Left ventricle myocardium superior (tissue), 1 donor: ENCODE data around the gene CCDC71. TPM values are rescaled to one million over a fixed set of nuclear protein-coding genes. Genes with fewer than 3 reads are reported as not detected.

Experiments
- ATAC-seq: fragments of 200-7000 bp; cut with Tn5 transposase; one replicate; pipeline ENCODE4 v1.9.1; 2020; ENCODE audit warnings: mild to moderate bottlenecking, moderate library complexity
- DNase-seq: peaks from one replicate; pipeline ENCODE4 v3.0.0-alpha.2; 2020
- intact Hi-C: fragments of 100-400 bp; cut with micrococcal nuclease; formaldehyde crosslinking; loops from one replicate; pipeline ENCODE4 v1.11.0; 2022
- total RNA-seq: library from RNA; stranded (reverse); fragmentation: NEBNext Ultra II Directional; extraction: Animal tissue kit (Norgen Biotek cat#: 25700); gene quantifications from one replicate; pipeline ENCODE4 v1.2.1, GENCODE V29; 2021
- donor health status: DM: no; HTN: yes; CAD: no; lungs with severe emphysema.

Gene CCDC71
- total RNA-seq, 1 donor from 2014 or later: 10.2 TPM

- DNase-seq: no peak
- no peak for ATAC-seq
- intact Hi-C loops: no loop called here
These were observed 31.5 kb downstream of the CCDC71 start for GRCh38 chr3:49134471-49135265.

DNA sequence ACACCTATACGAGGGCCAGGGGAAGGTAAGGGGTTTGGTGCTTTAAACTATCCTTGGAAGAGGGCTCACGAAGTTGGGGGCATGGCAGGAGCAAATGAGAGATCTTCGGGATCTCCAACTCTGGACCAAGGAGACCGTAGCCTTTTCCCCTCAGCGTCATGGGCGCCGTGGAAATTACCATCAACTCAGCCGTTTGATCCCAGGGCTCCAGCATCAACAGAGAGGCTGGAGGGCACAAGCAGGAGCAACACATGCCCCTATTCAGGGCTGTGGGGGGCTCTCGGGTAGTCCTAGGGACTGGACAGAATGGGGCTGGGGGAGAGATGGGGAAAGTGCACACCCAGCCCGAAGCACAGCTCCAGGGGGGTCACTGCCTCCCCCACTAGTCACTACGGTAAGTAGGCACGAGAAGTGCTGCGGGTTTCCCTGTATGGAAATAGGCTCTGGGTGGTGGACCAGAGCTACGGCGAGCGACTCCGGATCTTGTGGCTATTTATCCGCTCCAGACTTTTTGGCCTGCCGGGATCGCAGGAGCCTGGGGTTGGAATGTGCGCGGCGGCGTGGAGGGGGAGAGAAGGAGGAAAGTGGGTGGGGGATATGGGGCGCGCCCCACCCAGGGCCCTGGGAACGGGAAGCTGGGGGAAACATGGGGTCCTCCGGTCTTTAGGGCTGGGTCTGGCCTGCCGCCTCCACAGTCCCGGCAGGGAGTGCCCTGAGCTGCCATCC lies 32.7 kb downstream of the CCDC71 start:
- peak; percentile 92 for DNase-seq
- peak; percentile 87 for ATAC-seq
- intact Hi-C loops: no loop called here

DNA sequence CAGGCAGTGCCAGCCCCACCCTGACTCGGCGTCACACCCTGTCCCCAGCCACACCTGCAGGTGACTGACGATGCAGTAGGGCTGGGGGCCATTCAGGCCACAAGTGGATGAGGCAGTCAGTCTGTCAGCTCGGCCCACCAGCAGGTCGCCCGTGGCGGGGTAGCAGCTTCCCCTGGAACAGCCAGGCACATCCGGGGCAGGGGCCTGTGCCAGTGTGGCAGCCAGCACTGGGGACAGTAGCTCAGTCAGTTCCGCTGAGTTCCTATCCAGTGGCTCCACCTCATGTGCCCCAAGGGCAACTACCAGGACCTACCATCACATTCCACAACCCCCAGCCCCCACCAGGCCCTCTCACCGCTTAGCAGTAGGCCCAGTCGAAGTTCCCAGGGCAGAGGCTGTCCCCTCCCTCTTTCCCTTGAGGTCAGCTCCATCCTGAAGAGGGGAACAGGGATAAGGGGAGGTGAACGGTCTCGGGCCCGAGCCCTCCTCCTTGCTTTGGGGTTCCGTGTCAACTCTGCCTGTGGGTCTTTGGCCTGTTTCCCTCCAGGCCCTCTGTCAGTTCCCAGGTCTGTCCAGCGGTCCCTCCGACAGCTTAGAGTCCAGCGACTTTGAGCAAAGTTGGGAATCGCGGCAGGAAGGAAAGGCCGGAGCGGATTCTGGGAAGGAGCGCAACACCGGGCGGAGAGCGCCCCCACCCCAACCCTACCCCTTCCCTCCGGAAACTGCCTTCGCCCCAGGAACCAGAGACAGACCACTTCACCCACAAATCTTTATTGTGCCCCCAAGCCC lies 33.5 kb downstream of the CCDC71 start, which contains the start of gene LAMB2:
Gene LAMB2, minus strand, starts transcription at position 614 of the 789 bp plus-strand sequence. Its CDS starts 183 bp downstream, at position 431.
- DNase-seq (peak; percentile 86), ATAC-seq (peak; percentile 86)
- intact Hi-C loops: no loop called here

DNA sequence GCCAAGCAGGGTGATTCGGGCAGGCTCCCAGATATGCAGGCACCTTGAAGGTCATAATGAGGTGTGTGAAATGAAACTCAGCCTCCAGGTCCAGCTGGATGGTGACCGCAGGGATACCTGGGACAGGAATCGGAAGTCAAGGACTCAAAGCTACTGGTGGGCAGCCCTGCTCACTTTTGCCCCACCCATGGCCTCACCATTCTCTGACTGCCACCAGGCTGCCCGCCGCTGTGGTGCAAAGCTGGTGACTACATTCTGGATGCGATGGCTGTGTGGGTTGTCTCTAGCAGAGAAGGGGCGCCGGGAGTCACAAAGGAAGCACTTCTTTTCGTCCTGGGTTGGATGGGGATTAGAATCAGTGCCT lies 34.1 kb downstream of the CCDC71 start:
- intact Hi-C loops: no loop called here
- DNase-seq: no peak

DNA sequence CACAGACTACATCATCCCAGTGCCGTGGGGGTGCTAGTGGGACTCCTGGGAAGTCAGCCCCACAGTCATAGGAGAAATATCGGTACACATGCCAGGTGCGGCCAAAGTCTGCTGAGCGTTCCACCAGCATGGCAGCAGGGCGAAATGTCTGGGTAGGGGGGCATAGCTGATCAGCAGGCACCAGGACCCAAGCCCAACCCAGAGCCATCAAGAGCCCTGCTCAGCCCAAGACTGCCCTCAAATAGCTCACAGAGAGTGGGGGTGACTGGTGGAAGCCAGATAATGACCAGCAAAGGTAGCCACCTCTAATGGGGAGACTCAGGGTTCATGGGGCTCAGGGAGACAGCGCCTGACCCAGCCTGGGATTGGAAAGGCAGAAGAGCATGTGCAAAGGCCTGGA lies 34.6 kb downstream of the CCDC71 start:
- no peak for ATAC-seq
- intact Hi-C loops: no loop called here
- no peak for DNase-seq

More for the DNA sequence above, 34.1 kb downstream of the CCDC71 start:
- no peak for ATAC-seq

DNA sequence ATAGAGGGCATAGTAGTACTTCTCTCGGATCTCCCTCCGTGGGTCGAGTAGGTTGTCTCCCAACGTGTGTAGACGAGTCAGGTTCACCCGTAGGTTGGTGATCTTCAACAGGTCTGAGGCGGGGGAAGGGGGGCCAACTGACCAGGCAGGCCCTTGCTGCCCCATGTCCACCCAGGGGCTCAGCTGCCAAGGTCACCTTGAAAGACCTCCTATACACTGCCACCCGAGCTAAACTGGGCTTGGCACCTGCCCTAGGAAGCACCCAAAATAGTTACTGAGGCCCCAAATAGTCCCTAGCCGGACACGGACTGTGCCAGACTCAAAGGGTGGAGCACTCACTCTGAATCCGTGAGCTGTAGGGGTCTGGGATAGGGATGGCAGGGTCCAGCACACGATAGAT lies 35.1 kb downstream of the CCDC71 start:
- DNase-seq (no peak), ATAC-seq (peak; percentile 25)
- intact Hi-C loops: no loop called here

- no peak for DNase-seq
- intact Hi-C loops: no loop called here
- no peak for ATAC-seq
These were observed 41.0 kb downstream of the CCDC71 start for GRCh38 chr3:49124991-49125670.

DNA sequence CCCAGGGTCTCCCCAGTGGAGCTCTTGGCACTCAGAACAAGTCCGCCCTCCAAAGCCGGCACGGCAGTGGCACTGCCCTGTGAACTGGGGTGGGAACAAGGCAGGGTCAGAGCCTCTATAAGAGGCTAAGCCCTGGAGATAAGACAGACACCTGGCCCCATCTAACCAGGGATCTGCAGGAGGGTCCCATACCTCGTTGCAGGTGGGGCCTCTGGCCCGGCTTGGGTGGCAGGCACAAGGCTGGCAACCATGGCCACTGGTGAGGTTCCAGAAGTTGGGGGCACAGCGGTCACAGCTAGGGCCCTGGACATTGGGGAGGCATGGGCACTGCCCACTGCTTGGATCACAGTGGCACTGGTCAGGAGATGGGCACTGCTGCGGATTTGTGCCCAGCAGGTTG lies 41.9 kb downstream of the CCDC71 start:
- intact Hi-C loops: no loop called here
- DNase-seq: no peak
- ATAC-seq: no peak

DNA sequence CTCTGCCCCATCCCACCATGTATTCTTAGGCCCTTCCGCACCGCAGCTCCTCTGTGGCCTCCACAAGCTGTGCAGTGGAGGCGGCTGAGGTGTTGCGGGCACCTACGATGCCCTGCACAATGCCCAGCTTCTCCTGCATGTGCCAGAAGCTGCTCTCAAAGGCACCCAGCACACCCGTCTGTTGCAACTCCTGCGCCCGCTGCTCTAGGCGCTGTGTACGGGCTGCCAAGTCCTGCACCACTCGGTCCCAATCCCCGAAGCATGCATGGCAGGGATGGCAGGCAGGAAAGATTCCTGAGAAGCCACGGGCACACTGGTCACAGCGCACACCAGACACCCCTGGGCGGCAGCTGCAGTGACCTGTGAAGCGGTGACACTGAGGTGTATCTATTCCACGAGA lies 42.4 kb downstream of the CCDC71 start:
- ATAC-seq (no peak), DNase-seq (no peak)
- intact Hi-C loops: no loop called here

DNA sequence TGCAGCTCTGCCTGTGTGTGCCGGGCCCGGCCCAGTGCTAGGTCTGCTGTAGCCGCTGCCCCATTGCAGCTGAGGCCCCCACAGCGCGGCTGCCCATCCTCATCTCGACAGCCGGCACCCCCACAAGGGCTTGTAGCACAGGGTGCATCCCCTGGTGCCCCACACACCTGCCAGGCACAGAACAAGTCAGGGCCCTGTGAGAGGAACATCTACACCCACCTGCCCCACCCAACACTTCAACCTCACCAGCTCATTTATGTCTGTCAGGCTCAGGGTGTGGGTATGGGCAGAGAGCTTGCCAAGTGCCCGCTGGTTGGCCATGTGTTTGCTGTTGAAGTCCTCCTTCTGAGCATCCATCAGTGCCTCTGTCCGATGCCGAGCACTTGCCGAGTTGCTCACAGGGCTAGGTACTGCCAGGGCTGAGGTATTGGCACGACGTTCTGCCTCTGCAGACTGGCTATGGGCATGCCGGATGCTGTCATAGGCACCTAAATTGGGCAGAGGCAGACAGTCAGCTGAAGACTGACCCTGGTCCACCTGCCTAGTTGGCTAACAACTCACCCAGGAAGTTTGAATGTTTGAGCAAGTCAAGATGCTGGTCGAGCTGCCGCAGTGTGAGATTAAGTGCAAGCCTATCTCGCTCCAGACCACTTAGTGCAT lies 43.1 kb downstream of the CCDC71 start:
- ATAC-seq (no peak), DNase-seq (no peak)
- intact Hi-C loops: no loop called here

- ATAC-seq (no peak), DNase-seq (no peak)
- intact Hi-C loops: no loop called here
These were observed 43.7 kb downstream of the CCDC71 start for GRCh38 chr3:49122451-49122850.

DNA sequence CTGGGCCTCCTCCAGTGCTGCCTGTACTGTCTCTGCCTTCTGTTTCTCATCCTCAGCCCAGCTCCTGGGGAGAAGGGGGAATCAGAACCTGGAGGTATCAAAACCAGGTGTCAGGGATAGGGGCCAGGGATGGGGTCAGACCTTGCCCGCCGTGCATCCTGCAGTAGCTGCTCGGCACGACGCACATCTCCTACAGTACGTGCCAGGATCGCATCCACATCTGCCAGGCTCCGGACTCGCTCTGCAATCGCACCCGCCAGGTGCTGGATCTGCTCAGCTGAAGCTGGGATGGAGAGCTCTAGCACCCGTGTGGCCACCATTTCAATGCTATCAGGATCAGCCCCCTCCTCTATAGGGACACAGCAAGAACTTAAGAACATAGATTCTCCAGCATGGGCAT lies 44.1 kb downstream of the CCDC71 start:
- ATAC-seq (no peak), DNase-seq (no peak)
- intact Hi-C loops: no loop called here

GRCh38 chr3:49121132-49121736 lies 44.9 kb downstream of the CCDC71 start:
- intact Hi-C loops: no loop called here
- ATAC-seq: no peak
- DNase-seq: no peak

- intact Hi-C loops: no loop called here
- ATAC-seq (peak; percentile 93), DNase-seq (peak; percentile 98)
These were observed 45.5 kb downstream of the CCDC71 start, which contains the start of gene USP19 for GRCh38 chr3:49120438-49121131. TSS of gene USP19 (minus strand) at chr3:49120823. CDS start at chr3:49119145, 1,678 bp downstream.

DNA sequence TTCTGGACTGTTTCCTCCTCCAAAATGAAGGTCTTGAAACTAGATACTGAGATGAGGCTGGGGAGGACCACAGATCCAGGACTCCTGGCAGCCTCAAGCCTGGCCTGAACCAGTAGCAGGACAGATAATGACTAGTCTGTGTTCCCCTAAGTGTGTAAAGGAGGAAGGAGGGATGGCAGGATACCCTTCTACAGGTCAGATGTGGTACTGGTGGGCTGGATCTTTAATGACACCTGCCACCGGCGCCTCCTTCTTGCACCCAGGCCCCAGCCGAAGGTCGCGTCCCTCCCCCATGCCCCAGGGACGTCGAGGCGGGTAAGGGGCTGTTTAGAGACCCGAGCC lies 46.1 kb downstream of the CCDC71 start:
- intact Hi-C loops: no loop called here
- peak; percentile 0 for ATAC-seq

GRCh38 chr3:49119439-49119838 lies 46.7 kb downstream of the CCDC71 start:
- intact Hi-C loops: no loop called here
- DNase-seq (no peak), ATAC-seq (no peak)

More for the DNA sequence above, 46.1 kb downstream of the CCDC71 start:
- no peak for DNase-seq

DNA sequence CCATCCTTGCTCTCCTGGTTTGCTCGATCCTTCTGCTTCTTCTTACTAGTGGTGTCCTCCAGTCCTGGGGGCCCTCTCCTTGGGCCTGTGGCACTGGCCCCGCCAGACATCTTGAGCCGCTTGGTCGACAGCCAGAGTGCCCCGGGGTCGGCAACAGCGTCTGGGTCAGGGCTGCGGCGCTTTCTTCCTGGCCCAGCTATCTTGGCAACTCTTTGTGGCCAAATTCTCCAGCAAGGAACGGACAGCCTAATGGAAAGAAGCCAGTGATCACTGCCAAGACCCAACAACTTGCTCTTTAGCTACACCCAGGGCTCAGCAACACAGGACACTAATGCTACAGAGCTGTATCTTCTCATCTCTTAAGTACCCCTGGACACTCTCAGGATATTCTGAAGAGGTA lies 47.1 kb downstream of the CCDC71 start:
- DNase-seq (no peak), ATAC-seq (no peak)
- intact Hi-C loops: no loop called here
